Measurements from ENCODE around the gene LRRC25. TPM values are rescaled to one million over a fixed set of nuclear protein-coding genes. Genes with fewer than 3 reads are reported as not detected.

LRRC25 gene
- total and polyA plus RNA-seq, 8 donors, result 0.98 to 11.2 (median 2.7) TPM; not detected in 2

GRCh38 chr19:18388960-18389725 lies 8.3 kb downstream of the LRRC25 start:
- Histone ChIP-seq H3K9me3 (no peaks in the 10 kb centered on the region), H3K4me3 (peak overlapping the region; percentile 42 to 60 (median 46)), H3K27ac (peak overlapping the region; percentile 41 to 84 (median 78)), H3K27me3 (peaks cover 0 to 14% (median 0%) of the 10 kb centered on the region in 3 donors), H3K36me3 (peaks cover 0 to 13% (median 0%) of the 10 kb centered on the region in 4 donors), H3K4me1 (peaks cover 29 to 75% (median 56%) of the 10 kb centered on the region in 4 donors)
- 82 to 88% (median 83%) methylated on average over 12 to 13 of the region's 13 CpGs for WGBS, 5 donors
- DNase-seq, result no peak
- TF ChIP-seq POLR2AphosphoS5 (IDR thresholded peaks at IDR 0.05), result peak in 1 of 3 donors; percentile 13
- TF ChIP-seq POLR2A (IDR thresholded peaks at IDR 0.05), result no peak
- intact Hi-C loops (cut with DNase I; ENCODE audit: low total_unique reads), result no loop called here

DNA sequence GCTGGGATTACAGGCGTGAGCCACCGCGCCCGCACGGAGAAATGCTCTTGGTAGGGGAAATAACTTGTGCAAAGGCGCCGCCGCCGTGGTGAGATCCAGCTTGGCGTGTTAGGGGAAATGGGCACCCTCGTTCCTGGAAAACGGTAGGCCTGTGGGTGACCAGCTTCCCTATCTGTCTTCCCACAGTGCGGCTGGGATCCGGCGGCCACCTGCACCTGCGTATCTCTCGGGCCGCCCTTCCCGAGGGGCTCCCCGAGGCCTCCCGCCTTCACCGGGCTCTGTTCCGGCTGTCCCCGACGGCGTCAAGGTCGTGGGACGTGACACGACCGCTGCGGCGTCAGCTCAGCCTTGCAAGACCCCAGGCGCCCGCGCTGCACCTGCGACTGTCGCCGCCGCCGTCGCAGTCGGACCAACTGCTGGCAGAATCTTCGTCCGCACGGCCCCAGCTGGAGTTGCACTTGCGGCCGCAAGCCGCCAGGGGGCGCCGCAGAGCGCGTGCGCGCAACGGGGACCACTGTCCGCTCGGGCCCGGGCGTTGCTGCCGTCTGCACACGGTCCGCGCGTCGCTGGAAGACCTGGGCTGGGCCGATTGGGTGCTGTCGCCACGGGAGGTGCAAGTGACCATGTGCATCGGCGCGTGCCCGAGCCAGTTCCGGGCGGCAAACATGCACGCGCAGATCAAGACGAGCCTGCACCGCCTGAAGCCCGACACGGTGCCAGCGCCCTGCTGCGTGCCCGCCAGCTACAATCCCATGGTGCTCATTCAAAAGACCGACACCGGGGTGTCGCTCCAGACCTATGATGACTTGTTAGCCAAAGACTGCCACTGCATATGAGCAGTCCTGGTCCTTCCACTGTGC lies 9.1 kb downstream of the LRRC25 start:
- Histone ChIP-seq H3K27me3 (peaks cover 0 to 14% (median 0%) of the 10 kb centered on the region in 3 donors), H3K9me3 (no peaks in the 10 kb centered on the region), H3K4me3 (peak overlapping the region; percentile 42 to 60 (median 46)), H3K36me3 (peaks cover 0 to 13% (median 0%) of the 10 kb centered on the region in 4 donors), H3K4me1 (peaks cover 29 to 68% (median 51%) of the 10 kb centered on the region in 4 donors), H3K27ac (peak overlapping the region; percentile 77 to 84 (median 79))
- WGBS, 5 donors, result 6 to 18% (median 10%) methylated on average over 33 to 86 of the region's 86 CpGs
- peak; percentile 88 to 95 for DNase-seq
- TF ChIP-seq CTCF (IDR thresholded peaks at IDR 0.05) (peak in 6 of 7 experiments; percentile 87 to 100 (median 100)), POLR2AphosphoS5 (IDR thresholded peaks at IDR 0.05) (peak in 2 of 3 donors; percentile 83 to 88), POLR2A (IDR thresholded peaks at IDR 0.05) (peak in 1 of 4 donors; percentile 40), EP300 (IDR thresholded peaks at IDR 0.05) (no peak)
- intact Hi-C loops (cut with DNase I; ENCODE audit: low total_unique reads), result no loop called here

DNA sequence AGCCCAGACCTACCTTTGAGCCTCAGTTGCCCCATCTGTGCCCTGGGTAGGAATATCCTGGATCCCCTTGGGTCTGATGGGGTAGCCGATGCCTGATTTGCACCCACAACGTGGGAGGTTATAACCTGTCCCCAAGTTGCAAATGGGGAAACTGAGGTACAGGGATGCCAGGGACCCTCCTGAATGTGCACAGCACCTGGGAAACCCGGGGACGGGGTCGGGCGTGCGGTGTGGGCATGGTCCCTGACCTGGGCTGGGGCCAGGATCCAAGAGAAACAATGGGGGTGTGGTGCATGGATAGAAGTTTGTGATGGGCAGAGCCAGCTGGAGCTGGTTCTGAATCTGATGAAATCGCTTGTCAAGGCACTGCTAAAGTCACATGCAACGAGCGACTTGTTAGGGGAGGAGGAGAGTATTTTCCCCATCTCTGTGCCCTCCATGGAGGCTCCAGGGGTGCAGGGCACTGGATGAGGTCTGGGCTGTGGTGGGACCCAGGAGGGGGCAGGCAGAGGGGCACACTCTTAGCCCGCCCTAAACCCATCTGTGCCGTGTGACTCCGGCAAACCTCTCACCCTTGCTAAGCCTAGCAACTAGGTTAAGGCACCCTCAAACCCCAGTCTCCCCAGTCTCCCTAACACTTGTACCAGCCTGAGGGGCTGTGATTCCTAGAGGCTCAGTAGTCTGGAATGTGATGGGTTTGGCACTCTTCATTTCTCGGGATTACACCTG lies 10.7 kb downstream of the LRRC25 start:
- peaks cover 0 to 25% (median 0%) of the 10 kb centered on the region in 3 donors for H3K27me3 ChIP-seq
- H3K27ac ChIP-seq, result peak overlapping the region; percentile 77 to 84 (median 79)
- 44 to 73% (median 51%) methylated on average over 13 to 14 of the region's 14 CpGs for WGBS, 5 donors
- peaks cover 21 to 60% (median 40%) of the 10 kb centered on the region in 4 donors for H3K4me1 ChIP-seq
- H3K4me3 ChIP-seq, result peak overlapping the region; percentile 42 to 60 (median 46)
- intact Hi-C loops (cut with DNase I; ENCODE audit: low total_unique reads), result no loop called here
- no peak for DNase-seq
- H3K9me3 ChIP-seq, result no peaks in the 10 kb centered on the region
- TF ChIP-seq POLR2AphosphoS5 (IDR thresholded peaks at IDR 0.05), result peak in 1 of 3 donors; percentile 41
- no peak for TF ChIP-seq POLR2A (IDR thresholded peaks at IDR 0.05)
- peaks cover 0 to 13% (median 0%) of the 10 kb centered on the region in 4 donors for H3K36me3 ChIP-seq

DNA sequence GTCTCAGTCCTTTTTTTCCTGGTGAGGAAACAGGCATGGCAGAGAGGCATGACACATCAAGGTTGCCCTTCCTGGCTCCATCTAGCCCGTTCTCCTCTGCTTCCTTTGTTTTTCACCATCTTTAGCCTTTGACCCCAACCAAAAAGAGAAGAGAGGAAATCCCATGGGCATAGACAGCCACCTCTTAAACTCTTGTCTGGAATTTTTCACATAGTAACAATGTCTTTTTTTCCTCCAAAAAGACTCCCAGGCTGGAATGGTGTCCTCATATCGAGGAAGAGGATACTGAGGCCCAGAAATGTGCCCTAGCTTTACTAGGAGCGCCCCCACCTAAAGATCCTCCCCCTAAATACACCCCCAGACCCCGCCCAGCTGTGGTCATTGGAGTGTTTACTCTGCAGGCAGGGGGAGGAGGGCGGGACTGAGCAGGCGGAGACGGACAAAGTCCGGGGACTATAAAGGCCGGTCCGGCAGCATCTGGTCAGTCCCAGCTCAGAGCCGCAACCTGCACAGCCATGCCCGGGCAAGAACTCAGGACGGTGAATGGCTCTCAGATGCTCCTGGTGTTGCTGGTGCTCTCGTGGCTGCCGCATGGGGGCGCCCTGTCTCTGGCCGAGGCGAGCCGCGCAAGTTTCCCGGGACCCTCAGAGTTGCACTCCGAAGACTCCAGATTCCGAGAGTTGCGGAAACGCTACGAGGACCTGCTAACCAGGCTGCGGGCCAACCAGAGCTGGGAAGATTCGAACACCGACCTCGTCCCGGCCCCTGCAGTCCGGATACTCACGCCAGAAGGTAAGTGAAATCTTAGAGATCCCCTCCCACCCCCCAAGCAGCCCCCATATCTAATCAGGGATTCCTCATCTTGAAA lies 11.5 kb downstream of the LRRC25 start, which contains the start of gene GDF15:
GDF15 (plus strand) TSS at position 484 of the 868 bp plus-strand sequence; CDS start at position 516, 32 bp downstream.
- Histone ChIP-seq H3K4me1 (peaks cover 25 to 67% (median 43%) of the 10 kb centered on the region in 4 donors), H3K4me3 (peak within 1 kb of the TSS; percentile 42 to 60 (median 46)), H3K27ac (peak within 1 kb of the TSS; percentile 77 to 84 (median 79)), H3K36me3 (peaks cover 0 to 13% (median 0%) of the 10 kb centered on the region in 4 donors), H3K9me3 (no peaks in the 10 kb centered on the region), H3K27me3 (peaks cover 0 to 25% (median 0%) of the 10 kb centered on the region in 3 donors)
- intact Hi-C loops (cut with DNase I; ENCODE audit: low total_unique reads), result no loop called here
- WGBS, 5 donors, result 13 to 24% (median 20%) methylated on average over 31 to 33 of the region's 33 CpGs
- TF ChIP-seq POLR2A (IDR thresholded peaks at IDR 0.05), result peak in 2 of 4 donors; percentile 55 to 91
- TF ChIP-seq POLR2AphosphoS5 (IDR thresholded peaks at IDR 0.05), result peak; percentile 3 to 99 (median 99)
- peak in 5 of 7 experiments; percentile 46 to 74 (median 67) for TF ChIP-seq CTCF (IDR thresholded peaks at IDR 0.05)
- no peak for TF ChIP-seq EP300 (IDR thresholded peaks at IDR 0.05)
- DNase-seq, result peak; percentile 94 to 96
